GM23338 (cell line): ENCODE results near the gene ETFB. TPM values are rescaled to one million over a fixed set of nuclear protein-coding genes. Genes with fewer than 3 reads are reported as not detected.

Source experiments
- ATAC-seq: fragments of 200-7000 bp; cut with Tn5 transposase; 3 replicates; pipeline ENCODE4 v1.9.1; 2020
- DNase-seq: peaks from one replicate; pipeline ENCODE4 v3.0.0-alpha.2; 2015; ENCODE audit warnings: low spot score
- H2AFZ ChIP-seq: fragments of 200-600 bp; sonication (generic); 2 replicates; pipeline ENCODE4 v1.8.0; 2016; ENCODE audit warnings: antibody characterized with exemption, mild to moderate bottlenecking, moderate library complexity
- H3F3A ChIP-seq: fragments of 200-600 bp; sonication (generic); replicated peaks from 2 replicates; pipeline ENCODE4 v1.8.0; 2017; ENCODE audit warnings: antibody characterized with exemption, mixed run types, low read depth
- H3K27ac ChIP-seq: fragments of 200-600 bp; sonication (generic); 2 replicates; pipeline ENCODE4 v1.6.1; 2016; ENCODE audit warnings: low read depth
- H3K27me3 ChIP-seq: fragments of 200-600 bp; sonication (generic); 2 replicates; pipeline ENCODE4 v1.8.0; 2016; ENCODE audit warnings: mild to moderate bottlenecking, mixed run types, moderate library complexity; ENCODE audit not compliant: insufficient read depth
- H3K36me3 ChIP-seq: fragments of 200-600 bp; sonication (generic); 2 replicates; pipeline ENCODE4 v1.8.0; 2016; ENCODE audit warnings: mild to moderate bottlenecking; ENCODE audit not compliant: insufficient read depth
- H3K4me1 ChIP-seq: fragments of 200-600 bp; sonication (generic); 2 replicates; pipeline ENCODE4 v1.8.0; 2016; ENCODE audit warnings: mild to moderate bottlenecking, moderate library complexity; ENCODE audit not compliant: insufficient read depth
- H3K4me2 ChIP-seq: fragments of 200-600 bp; sonication (generic); 2 replicates; pipeline ENCODE4 v1.7.1; 2017; ENCODE audit warnings: mixed run types
- H3K4me3 ChIP-seq: fragments of 200-600 bp; sonication (generic); 2 replicates; pipeline ENCODE4 v1.6.1; 2016; ENCODE audit warnings: mixed run types
- H3K79me2 ChIP-seq: fragments of 200-600 bp; sonication (generic); replicated peaks from 2 replicates; pipeline ENCODE4 v1.8.0; 2017; ENCODE audit warnings: mild to moderate bottlenecking; ENCODE audit not compliant: insufficient read depth
- H3K9me2 ChIP-seq: fragments of 200-600 bp; sonication (generic); 2 replicates; pipeline ENCODE4 v1.8.0; 2017; ENCODE audit not compliant: insufficient read depth
- H4K20me1 ChIP-seq: fragments of 200-600 bp; sonication (generic); replicated peaks from 2 replicates; pipeline ENCODE4 v1.8.0; 2017; ENCODE audit warnings: mild to moderate bottlenecking; ENCODE audit not compliant: insufficient read depth
- H3K27ac Mint-ChIP-seq: 2 replicates; pipeline ENCODE4 v1.8.0; 2020; ENCODE audit warnings: inconsistent platforms, mild to moderate bottlenecking, moderate library complexity, mixed read lengths
- H3K27me3 Mint-ChIP-seq: 3 replicates; pipeline ENCODE4 v1.8.0; 2022; ENCODE audit warnings: low read depth, mild to moderate bottlenecking, moderate library complexity, mixed read lengths, inconsistent platforms; ENCODE audit not compliant: insufficient read depth, poor library complexity
- H3K36me3 Mint-ChIP-seq: 3 replicates; pipeline ENCODE4 v1.8.0; 2021; ENCODE audit warnings: low read depth, mild to moderate bottlenecking, inconsistent platforms, moderate library complexity, mixed read lengths
- H3K4me1 Mint-ChIP-seq: 3 replicates; pipeline ENCODE4 v1.8.0; 2020; ENCODE audit warnings: mild to moderate bottlenecking, inconsistent platforms, mixed read lengths
- H3K4me3 Mint-ChIP-seq: 3 replicates; pipeline ENCODE4 v1.8.0; 2021; ENCODE audit warnings: moderate library complexity, mild to moderate bottlenecking, inconsistent platforms, mixed read lengths
- H3K9me3 Mint-ChIP-seq: 3 replicates; pipeline ENCODE4 v1.8.0; 2020; ENCODE audit warnings: moderate library complexity, mild to moderate bottlenecking, inconsistent platforms, mixed read lengths
- CREB1 ChIP-seq: fragments of 250-450 bp; sonication (Bioruptor Pico); IDR thresholded peaks from 2 replicates; pipeline ENCODE4 v1.5.0; 2020; ENCODE audit warnings: low read depth, mild to moderate bottlenecking, moderate library complexity
- EZH2 ChIP-seq: fragments of 200-600 bp; sonication (generic); IDR thresholded peaks from one replicate; pipeline ENCODE4 v1.8.0; 2017; ENCODE audit warnings: antibody characterized with exemption, mild to moderate bottlenecking, low read depth; ENCODE audit not compliant: unreplicated experiment
- NANOG ChIP-seq: IDR thresholded peaks from 2 replicates; pipeline ENCODE4 v1.6.1; 2016; ENCODE audit warnings: antibody characterized with exemption, borderline replicate concordance
- POLR2AphosphoS5 ChIP-seq: IDR thresholded peaks from 2 replicates; pipeline ENCODE4 v1.6.1; 2016; ENCODE audit warnings: antibody characterized with exemption, low read depth
- polyA plus RNA-seq: library from polyadenylated mRNA; unstranded; fragments of >200 nt; fragmentation: Nextera tagmentation; extraction: Ambion mirVana; gene quantifications from 2 replicates; pipeline ENCODE4 v1.2.1, GENCODE V29; 2016
- total RNA-seq: library from RNA; depleted of rRNA; stranded (reverse); fragments of >200 nt; shearing (Covaris generic); gene quantifications from 2 replicates; pipeline ENCODE4 v1.2.3, GENCODE V29; 2014
- TF ChIP-seq, protein P1 (sequence below), 2 experiments: fragments of 200-600 bp in 1 of 2; sonication (generic) in 1 of 2; conservative IDR thresholded peaks; 2 replicates each; pipeline versions ENCODE4 v1.5.1 to v1.6.1; 2016 to 2017; ENCODE audit warnings: antibody characterized with exemption in 2 of 2, low read depth in 2 of 2, mild to moderate bottlenecking in 2 of 2, moderate library complexity in 1 of 2

ETFB gene
- total and polyA plus RNA-seq, 2 experiments from 2014 or later = 37.3 to 63.4 TPM

DNA sequence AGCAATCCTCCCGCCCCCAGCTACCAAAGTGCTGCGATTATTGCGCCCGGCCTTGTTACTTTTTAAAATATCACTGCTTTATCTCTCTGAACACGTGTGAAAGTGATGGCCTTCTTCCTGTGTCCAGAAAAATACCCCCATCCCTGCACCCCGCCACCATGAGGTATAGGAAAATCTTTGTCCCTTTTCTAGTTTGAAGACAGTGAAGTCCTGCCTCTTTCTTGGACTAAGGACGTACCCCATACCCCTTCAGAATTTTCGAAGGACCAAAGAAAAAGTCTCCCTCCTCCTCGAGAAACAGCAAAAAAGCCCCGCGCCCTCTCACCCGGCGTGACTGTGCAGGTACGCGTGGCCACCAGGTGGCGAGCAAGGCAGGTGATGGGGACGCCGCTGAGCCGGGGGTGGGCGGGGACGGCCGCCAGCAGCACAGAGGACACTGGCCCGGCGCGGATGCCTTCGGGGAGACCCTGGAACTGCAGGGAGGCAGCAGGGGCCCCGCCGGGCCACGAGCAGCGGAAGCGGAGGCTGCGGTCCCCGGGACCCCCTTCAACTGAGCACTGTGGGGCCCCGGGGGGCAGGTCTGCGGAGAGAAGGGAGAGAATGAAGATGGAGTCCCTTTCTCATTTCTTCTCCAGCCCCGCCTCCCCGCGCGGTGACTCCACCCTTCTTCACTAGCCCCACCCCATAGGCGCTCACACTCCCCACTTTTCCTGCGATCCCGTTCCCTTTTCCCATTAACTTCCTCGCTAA, 27.4 kb downstream of the ETFB start:
- Histone ChIP-seq H3K4me3 (peak overlapping the region; percentile 62), H4K20me1 (no peaks in the 10 kb centered on the region), H2AFZ (peak overlapping the region; percentile 77), H3K27ac (peak overlapping the region; percentile 71), H3F3A (no peaks in the 10 kb centered on the region), H3K9me2 (0 out of 2 replicates have a peak, but pooled peaks cover 3% of the 10 kb centered on the region), H3K36me3 (no peaks in the 10 kb centered on the region), H3K4me2 (peak overlapping the region; percentile 72), H3K27me3 (peaks cover 16% of the 10 kb centered on the region), H3K4me1 (peaks cover 24% of the 10 kb centered on the region), H3K79me2 (no peaks in the 10 kb centered on the region)
- peaks cover 18% of the 10 kb centered on the region for H3K36me3 Mint-ChIP-seq
- peaks cover 24% of the 10 kb centered on the region for H3K27me3 Mint-ChIP-seq
- no peak for TF ChIP-seq EZH2
- TF ChIP-seq, protein P1, sequence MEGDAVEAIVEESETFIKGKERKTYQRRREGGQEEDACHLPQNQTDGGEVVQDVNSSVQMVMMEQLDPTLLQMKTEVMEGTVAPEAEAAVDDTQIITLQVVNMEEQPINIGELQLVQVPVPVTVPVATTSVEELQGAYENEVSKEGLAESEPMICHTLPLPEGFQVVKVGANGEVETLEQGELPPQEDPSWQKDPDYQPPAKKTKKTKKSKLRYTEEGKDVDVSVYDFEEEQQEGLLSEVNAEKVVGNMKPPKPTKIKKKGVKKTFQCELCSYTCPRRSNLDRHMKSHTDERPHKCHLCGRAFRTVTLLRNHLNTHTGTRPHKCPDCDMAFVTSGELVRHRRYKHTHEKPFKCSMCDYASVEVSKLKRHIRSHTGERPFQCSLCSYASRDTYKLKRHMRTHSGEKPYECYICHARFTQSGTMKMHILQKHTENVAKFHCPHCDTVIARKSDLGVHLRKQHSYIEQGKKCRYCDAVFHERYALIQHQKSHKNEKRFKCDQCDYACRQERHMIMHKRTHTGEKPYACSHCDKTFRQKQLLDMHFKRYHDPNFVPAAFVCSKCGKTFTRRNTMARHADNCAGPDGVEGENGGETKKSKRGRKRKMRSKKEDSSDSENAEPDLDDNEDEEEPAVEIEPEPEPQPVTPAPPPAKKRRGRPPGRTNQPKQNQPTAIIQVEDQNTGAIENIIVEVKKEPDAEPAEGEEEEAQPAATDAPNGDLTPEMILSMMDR (conservative IDR thresholded peaks at IDR 0.05; ENCODE audit: low read depth in 2 of 2) = peak; percentile 81 to 93
- TF ChIP-seq CREB1 (CRISPR knock-in tag) = peak; percentile 51
- TF ChIP-seq POLR2AphosphoS5 = peak; percentile 23; the same call in 1 of the 2 replicates
- peak overlapping the region; percentile 88 for H3K4me3 Mint-ChIP-seq
- H3K9me3 Mint-ChIP-seq = no peaks in the 10 kb centered on the region; the same call in 2 of the 3 replicates
- H3K4me1 Mint-ChIP-seq = peaks cover 28% of the 10 kb centered on the region
- ATAC-seq (peak; percentile 76), DNase-seq (peak; percentile 95)
- peak overlapping the region; percentile 96 for H3K27ac Mint-ChIP-seq

DNA sequence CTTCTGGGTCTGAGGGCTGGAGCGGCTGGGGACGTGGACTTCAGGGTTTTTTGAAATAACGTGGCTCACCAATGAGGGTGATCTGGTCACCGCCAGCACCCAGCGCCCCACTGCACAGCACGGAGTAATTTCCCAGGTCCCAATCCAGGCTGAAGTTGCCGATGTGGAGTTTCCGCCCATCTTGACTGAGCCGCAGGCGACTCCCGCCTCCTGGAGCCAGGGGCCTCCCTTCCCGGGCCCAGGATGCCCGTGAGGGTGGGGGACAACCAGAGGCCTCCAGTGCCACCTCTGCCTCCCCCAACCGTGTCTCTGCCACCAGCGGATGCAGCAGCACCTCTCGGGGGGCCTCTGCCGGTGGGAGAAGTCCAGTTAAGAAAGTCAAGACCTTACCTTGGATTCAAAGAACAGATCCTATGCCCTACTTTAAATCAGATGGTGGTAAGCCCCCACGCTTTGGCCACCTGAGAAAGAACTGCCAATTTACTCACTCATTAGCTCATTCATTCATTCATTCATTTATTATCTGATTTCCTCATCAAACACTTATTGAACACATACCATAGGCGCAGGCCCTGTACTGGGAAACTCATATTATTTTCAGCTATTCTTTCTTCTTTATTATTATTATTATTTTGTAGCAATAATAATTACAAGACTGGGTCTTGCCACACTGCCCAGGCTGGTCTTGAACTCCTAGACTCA, 28.2 kb downstream of the ETFB start:
- peak overlapping the region; percentile 88 for H3K4me3 Mint-ChIP-seq
- no peaks in the 10 kb centered on the region for H4K20me1 ChIP-seq
- 0 out of 2 replicates have a peak, but pooled peaks cover 3% of the 10 kb centered on the region for H3K9me2 ChIP-seq
- peaks cover 24% of the 10 kb centered on the region for H3K27me3 Mint-ChIP-seq
- H3K27me3 ChIP-seq = peaks cover 16% of the 10 kb centered on the region
- no peaks in the 10 kb centered on the region for H3K79me2 ChIP-seq
- peak overlapping the region; percentile 62 for H3K4me3 ChIP-seq
- peaks cover 26% of the 10 kb centered on the region for H3K4me1 Mint-ChIP-seq
- H3K4me2 ChIP-seq = peak overlapping the region; percentile 72
- no peak overlapping the region for H3K27ac ChIP-seq
- TF ChIP-seq, protein P1 (conservative IDR thresholded peaks at IDR 0.05; ENCODE audit: low read depth in 2 of 2) = peak in 1 of 2 experiments; percentile 26; a peak in 2 of 4 replicates
- TF ChIP-seq POLR2AphosphoS5 (no peak), NANOG (no peak)
- H3K36me3 ChIP-seq = no peaks in the 10 kb centered on the region
- peak overlapping the region; percentile 92; the same call in 1 of the 2 replicates for H3K27ac Mint-ChIP-seq
- H3F3A ChIP-seq = no peaks in the 10 kb centered on the region
- H3K36me3 Mint-ChIP-seq = peaks cover 20% of the 10 kb centered on the region
- H3K9me3 Mint-ChIP-seq = no peaks in the 10 kb centered on the region; the same call in 2 of the 3 replicates
- no peak for ATAC-seq
- no peak for DNase-seq
- peaks cover 22% of the 10 kb centered on the region for H3K4me1 ChIP-seq
- no peak overlapping the region for H2AFZ ChIP-seq
